NT2/D1 (cell line): ENCODE data around the gene RNGTT.

Source experiments
- SUZ12 ChIP-seq: IDR thresholded peaks from 2 replicates; pipeline ENCODE4 v1.6.1; 2011; ENCODE audit not compliant: insufficient read length, insufficient read depth; ENCODE audit errors: extremely low read depth
- YY1 ChIP-seq: IDR thresholded peaks from 2 replicates; pipeline ENCODE4 v1.6.1; 2011; ENCODE audit not compliant: insufficient read length, insufficient read depth

DNA sequence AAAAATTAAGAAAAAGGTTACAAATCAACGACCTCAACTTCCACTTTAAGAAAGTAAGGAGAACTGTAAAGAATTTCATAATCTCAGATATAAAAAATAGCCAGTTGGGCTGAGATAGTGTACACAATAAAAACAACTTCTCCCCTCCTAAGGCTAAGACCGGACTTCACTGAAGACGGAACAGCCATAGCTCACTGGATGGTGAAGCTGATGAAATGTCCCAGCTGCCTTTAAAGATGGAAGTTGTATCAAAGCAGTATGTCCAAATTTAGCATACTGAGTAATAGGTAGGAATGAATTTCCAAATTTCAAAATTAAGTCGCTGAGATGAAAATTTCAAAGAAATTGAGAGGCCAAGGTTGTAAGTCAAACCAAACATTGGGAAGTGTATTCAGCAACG lies 153.3 kb downstream of the RNGTT start:
- no peak for TF ChIP-seq SUZ12
- no peak for TF ChIP-seq YY1
